K562 (cell line): ENCODE data around the gene FYB1. TPM values are rescaled to one million over a fixed set of nuclear protein-coding genes. Genes with fewer than 3 reads are reported as not detected.
A peak's percentile ranks its signal among the peaks of the same experiment; 100 is the strongest.

Experiments
- ATAC-seq: fragments of 200-7000 bp; cut with Tn5 transposase; 3 replicates; pipeline ENCODE4 v1.9.1; 2020; ENCODE audit warnings: moderate library complexity
- BruUV-seq: library from RNA; stranded (reverse); fragments of 400-500 nt; replicated peaks from 2 replicates; lab custom pipeline; 2021; lab: Mats Ljungman, UMichigan
- CTCF ChIA-PET: fragments of 300-600 bp; formaldehyde crosslinking; extraction: SDS; loops from one replicate; lab custom pipeline; 2021; ENCODE audit warnings: low intra/inter-chr PET ratio; lab: Yijun Ruan, JAX
- POLR2A ChIA-PET: fragments of 300-600, 350-650 bp; sonication (Branson Sonifier 250); formaldehyde crosslinking; extraction: SDS; loops from one replicate; lab custom pipeline; 2021; ENCODE audit warnings: antibody characterized with exemption, inconsistent platforms; lab: Yijun Ruan, JAX
- DNase-seq, 4 experiments: peaks; one replicate each; pipeline versions ENCODE4 v3.0.0 to v3.0.0-alpha.2; 2011 to 2018; ENCODE audit warnings: low spot score in 3 of 4, mixed read lengths in 3 of 4; ENCODE audit errors: extremely low read depth in 1 of 4
- FAIRE-seq: peaks from 2 replicates; lab custom pipeline; 2011; peaks lifted over from hg19 to GRCh38; lab: Jason Lieb, UNC
- H2AFZ ChIP-seq: 2 replicates; pipeline ENCODE4 v1.6.0; 2011; ENCODE audit warnings: low read depth, low read length, control low read depth, inconsistent platforms
- H3K27ac ChIP-seq: fragments of 200-600 bp; 3 replicates; pipeline ENCODE4 v1.8.0; 2011; ENCODE audit warnings: low read depth, mild to moderate bottlenecking, control low read depth, inconsistent platforms, low read length, moderate library complexity, mixed read lengths; ENCODE audit errors: extremely low read depth
- H3K27me3 ChIP-seq, 2 experiments: fragments of 300-600 bp in 1 of 2; 2 replicates in 1 of 2; 3 replicates in 1 of 2; pipeline versions ENCODE4 v1.6.0 to v1.8.0; 2011; ENCODE audit warnings: inconsistent platforms in 2 of 2, low read length in 2 of 2, mild to moderate bottlenecking in 1 of 2, mixed read lengths in 1 of 2, moderate library complexity in 1 of 2; ENCODE audit not compliant: control insufficient read depth in 2 of 2, insufficient read depth in 2 of 2
- H3K36me3 ChIP-seq: fragments of 300-600 bp; 3 replicates; pipeline ENCODE4 v1.8.0; 2011; ENCODE audit warnings: mild to moderate bottlenecking, low read length, inconsistent platforms; ENCODE audit not compliant: control insufficient read depth, insufficient read depth
- H3K4me1 ChIP-seq, 2 experiments: fragments of 200-600 bp in 1 of 2; replicated peaks in 1 of 2; 2 replicates in 1 of 2; 3 replicates in 1 of 2; pipeline versions ENCODE4 v1.5.1 to v1.8.0; 2011; ENCODE audit warnings: inconsistent platforms in 2 of 2, low read length in 2 of 2, mild to moderate bottlenecking in 1 of 2, mixed read lengths in 1 of 2, moderate library complexity in 1 of 2; ENCODE audit not compliant: control insufficient read depth in 2 of 2, insufficient read depth in 2 of 2
- H3K4me2 ChIP-seq: 2 replicates; pipeline ENCODE4 v1.6.1; 2011; ENCODE audit warnings: low read length, control low read depth, inconsistent platforms, mixed read lengths; ENCODE audit not compliant: insufficient read depth
- H3K4me3 ChIP-seq: fragments of 200-600 bp; sonication (generic), shearing (Covaris generic); 2 replicates; pipeline ENCODE4 v1.5.1; 2016; ENCODE audit warnings: control low read depth, inconsistent platforms
- H3K79me2 ChIP-seq: fragments of 200-600 bp; 3 replicates; pipeline ENCODE4 v1.8.0; 2011; ENCODE audit warnings: low read length, inconsistent platforms; ENCODE audit not compliant: control insufficient read depth, insufficient read depth
- H3K9ac ChIP-seq, 2 experiments: 2 replicates each; pipeline versions ENCODE4 v1.6.0 to v1.6.1; 2011; ENCODE audit warnings: low read depth in 2 of 2, low read length in 2 of 2, control low read depth in 1 of 2, inconsistent platforms in 1 of 2, mild to moderate bottlenecking in 1 of 2, mixed read lengths in 1 of 2; ENCODE audit not compliant: insufficient read depth in 1 of 2
- H3K9me1 ChIP-seq: one replicate; pipeline ENCODE4 v1.6.0; 2011; ENCODE audit warnings: inconsistent platforms, mild to moderate bottlenecking, low read length, moderate library complexity; ENCODE audit not compliant: control insufficient read depth, insufficient read depth
- H3K9me3 ChIP-seq: replicated peaks from 2 replicates; pipeline ENCODE4 v1.5.1; 2011; ENCODE audit warnings: low read depth, low read length, inconsistent platforms; ENCODE audit not compliant: control insufficient read depth, insufficient read depth
- H4K20me1 ChIP-seq: replicated peaks from 2 replicates; pipeline ENCODE4 v1.6.1; 2011; ENCODE audit warnings: low read length, inconsistent platforms, mixed read lengths; ENCODE audit not compliant: control insufficient read depth, insufficient read depth
- AFF1 ChIP-seq, 2 experiments: fragments of 450-650 bp; IDR thresholded peaks; 2 replicates each; pipeline ENCODE4 v1.6.1; 2018; ENCODE audit warnings: mild to moderate bottlenecking in 2 of 2, low read depth in 1 of 2; ENCODE audit not compliant: partially characterized antibody in 2 of 2
- CHAMP1 ChIP-seq: fragments of 450-650 bp; IDR thresholded peaks from 2 replicates; pipeline ENCODE4 v1.6.1; 2016; ENCODE audit warnings: mild to moderate bottlenecking
- DEAF1 ChIP-seq: fragments of 450-650 bp; formaldehyde crosslinking; IDR thresholded peaks from 2 replicates; pipeline ENCODE4 v1.4.0; 2020; ENCODE audit warnings: mild to moderate bottlenecking, moderate library complexity
- NFE2L1 ChIP-seq: fragments of 450-650 bp; IDR thresholded peaks from 2 replicates; pipeline ENCODE4 v1.6.1; 2016; ENCODE audit warnings: missing genetic modification characterization, low read depth, mild to moderate bottlenecking, missing compliant biosample characterization, moderate library complexity, borderline replicate concordance
- TRIM25 ChIP-seq: fragments of 450-650 bp; IDR thresholded peaks from 2 replicates; pipeline ENCODE4 v1.7.0; 2016; ENCODE audit warnings: borderline replicate concordance
- ZFP36 ChIP-seq: fragments of 150-350 bp; IDR thresholded peaks from 2 replicates; pipeline ENCODE4 v1.6.1; 2018; ENCODE audit warnings: low read length, low read depth; ENCODE audit not compliant: partially characterized antibody
- WGBS: fragments of 100-300 bp; shearing (Covaris generic); methylation state at CpG from one replicate; pipeline ENCODE4 v1.1.6; 2016; ENCODE audit warnings: low coverage, mixed read lengths; ENCODE audit not compliant: insufficient coverage; ENCODE audit errors: missing lambda C conversion rate; 5-methylcytosine and 5-hydroxymethylcytosine counted together
- in situ Hi-C: fragments of 300-500 bp; cut with MboI; formaldehyde crosslinking; loops from 4 replicates; pipeline ENCODE4 v1.15.0; 2018; ENCODE audit warnings: inconsistent platforms, mixed read lengths
- intact Hi-C: fragments of 100-400 bp; cut with micrococcal nuclease; formaldehyde crosslinking; loops from 2 replicates; pipeline ENCODE4 v1.14.2; 2022
- polyA plus RNA-seq, 8 experiments: library from polyadenylated mRNA; depleted of rRNA in 4 of 8; stranded (reverse) in 5 of 8; unstranded in 3 of 8; fragments of >200 nt; fragmentation: Nextera tagmentation in 2 of 8; fragmentation: Illumina TruSeq in 1 of 8; extraction: Ambion mirVana in 2 of 8; extraction: Trizol in 1 of 8; gene quantifications; 2 replicates each; pipeline versions ENCODE4 v1.2.1 to v1.2.3, GENCODE V29; 2011 to 2014; ENCODE audit warnings: inconsistent platforms in 1 of 8, missing spikeins in 1 of 8
- total RNA-seq, 7 experiments: library from RNA; depleted of rRNA in 6 of 7; stranded (reverse); fragments of >200 nt in 6 of 7; fragmentation: Illumina TruSeq in 2 of 7; extraction: Trizol in 2 of 7; gene quantifications; 2 replicates each; pipeline versions ENCODE4 v1.2.1 to v1.2.3, GENCODE V29; 2011 to 2021; ENCODE audit warnings: low replicate concordance in 1 of 7
- TF ChIP-seq, protein P1 (sequence below): fragments of 250-450 bp; sonication (Bioruptor Pico); IDR thresholded peaks from 2 replicates; pipeline ENCODE4 v1.8.0; 2021; ENCODE audit warnings: moderate library complexity, mild to moderate bottlenecking, inconsistent platforms

FYB1 gene
- total and polyA plus RNA-seq, 9 of the 15 experiments (the other 6 are each of a cell fraction or from before 2014, with no cell fraction given): 4.7 to 31.5 (median 9.7) TPM

DNA sequence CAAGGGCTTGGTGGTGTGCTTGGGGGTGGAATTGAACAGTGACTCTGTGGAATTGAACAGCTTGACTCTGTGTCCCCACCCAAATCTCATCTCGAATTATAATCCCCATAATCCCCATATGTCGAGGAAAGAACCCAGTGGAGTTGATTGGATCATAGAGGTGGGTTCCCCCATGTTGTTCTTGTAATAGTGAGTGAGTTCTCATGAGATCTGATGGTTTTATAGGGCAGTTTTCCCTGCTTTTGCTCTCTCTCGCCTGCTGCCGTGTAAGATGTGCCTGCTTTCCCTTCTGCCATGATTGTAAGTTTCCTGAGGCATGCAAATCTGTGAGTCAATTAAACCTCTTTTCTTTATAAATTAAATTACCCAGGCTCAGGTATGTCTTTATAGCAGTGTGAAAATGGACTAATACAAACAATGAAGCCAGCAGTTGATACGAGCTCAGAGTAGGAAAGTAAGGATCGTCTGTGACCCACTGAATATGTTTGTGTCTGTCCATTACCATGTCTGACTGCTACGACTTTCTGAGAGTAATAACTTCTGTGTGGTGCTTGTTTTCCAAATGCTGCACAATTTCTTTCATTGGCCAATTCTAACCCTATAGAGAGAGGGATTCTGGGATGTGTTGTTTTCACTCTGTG, 127.3 kb downstream of the FYB1 start:
- Histone ChIP-seq H3K9me3 (no peaks in the 10 kb centered on the region; the same call in 1 of the 2 replicates), H3K4me1 (peaks cover 0 to 2% of the 10 kb centered on the region in 2 experiments; a peak in 2 of 5 replicates), H2AFZ (peak overlapping the region; percentile 32; the same call in 1 of the 2 replicates), H3K9me1 (no peaks in the 10 kb centered on the region), H3K9ac (no peak overlapping the region), H4K20me1 (no peaks in the 10 kb centered on the region), H3K4me3 (no peak overlapping the region), H3K27me3 (no peaks in the 10 kb centered on the region), H3K36me3 (no peaks in the 10 kb centered on the region), H3K79me2 (no peaks in the 10 kb centered on the region), H3K27ac (no peak overlapping the region), H3K4me2 (no peak overlapping the region)
- TF ChIP-seq NFE2L1 (tag) (no peak), AFF1 (IDR thresholded peaks at IDR 0.05; ENCODE audit: low read depth in 1 of 2, partially characterized antibody in 2 of 2) (peak in 1 of 2 experiments; percentile 22), DEAF1 (peak; percentile 32), CHAMP1 (peak; percentile 77), TRIM25 (no peak), ZFP36 (peak; percentile 50)
- TF ChIP-seq, protein P1, sequence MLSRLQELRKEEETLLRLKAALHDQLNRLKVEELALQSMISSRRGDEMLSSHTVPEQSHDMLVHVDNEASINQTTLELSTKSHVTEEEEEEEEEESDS (CRISPR knock-in tag): no peak
- ATAC-seq: no peak; the same call in 1 of the 3 replicates
- CTCF ChIA-PET: interaction anchor here (0.7 kb wide), 1 partner anchor 11 kb away, joined by 3 read pairs; no protein-coding TSS in a partner anchor
- intact Hi-C loops (no loop called here), in situ Hi-C loops (no loop called here)
- no peak for DNase-seq
- 58% methylated on average over 7 of the region's 7 CpGs for WGBS
- BruUV-seq: no TSS peak
- POLR2A ChIA-PET: interaction anchor here (2.1 kb wide), 1 partner anchor 8 kb away, joined by 5 read pairs; no protein-coding TSS in a partner anchor
- no peak for FAIRE-seq
